GM23338 (cell line): ENCODE measurements around the gene CASK. TPM values are rescaled to one million over a fixed set of nuclear protein-coding genes. Genes with fewer than 3 reads are reported as not detected.

Experiments used
- ATAC-seq: fragments of 200-7000 bp; cut with Tn5 transposase; 3 replicates; pipeline ENCODE4 v1.9.1; 2020
- DNase-seq: peaks from one replicate; pipeline ENCODE4 v3.0.0-alpha.2; 2015; ENCODE audit warnings: low spot score
- H2AFZ ChIP-seq: fragments of 200-600 bp; sonication (generic); 2 replicates; pipeline ENCODE4 v1.8.0; 2016; ENCODE audit warnings: antibody characterized with exemption, mild to moderate bottlenecking, moderate library complexity
- H3F3A ChIP-seq: fragments of 200-600 bp; sonication (generic); replicated peaks from 2 replicates; pipeline ENCODE4 v1.8.0; 2017; ENCODE audit warnings: antibody characterized with exemption, mixed run types, low read depth
- H3K27ac ChIP-seq: fragments of 200-600 bp; sonication (generic); 2 replicates; pipeline ENCODE4 v1.6.1; 2016; ENCODE audit warnings: low read depth
- H3K27me3 ChIP-seq: fragments of 200-600 bp; sonication (generic); 2 replicates; pipeline ENCODE4 v1.8.0; 2016; ENCODE audit warnings: mild to moderate bottlenecking, mixed run types, moderate library complexity; ENCODE audit not compliant: insufficient read depth
- H3K36me3 ChIP-seq: fragments of 200-600 bp; sonication (generic); 2 replicates; pipeline ENCODE4 v1.8.0; 2016; ENCODE audit warnings: mild to moderate bottlenecking; ENCODE audit not compliant: insufficient read depth
- H3K4me1 ChIP-seq: fragments of 200-600 bp; sonication (generic); 2 replicates; pipeline ENCODE4 v1.8.0; 2016; ENCODE audit warnings: mild to moderate bottlenecking, moderate library complexity; ENCODE audit not compliant: insufficient read depth
- H3K4me2 ChIP-seq: fragments of 200-600 bp; sonication (generic); 2 replicates; pipeline ENCODE4 v1.7.1; 2017; ENCODE audit warnings: mixed run types
- H3K4me3 ChIP-seq: fragments of 200-600 bp; sonication (generic); 2 replicates; pipeline ENCODE4 v1.6.1; 2016; ENCODE audit warnings: mixed run types
- H3K79me2 ChIP-seq: fragments of 200-600 bp; sonication (generic); replicated peaks from 2 replicates; pipeline ENCODE4 v1.8.0; 2017; ENCODE audit warnings: mild to moderate bottlenecking; ENCODE audit not compliant: insufficient read depth
- H3K9me2 ChIP-seq: fragments of 200-600 bp; sonication (generic); 2 replicates; pipeline ENCODE4 v1.8.0; 2017; ENCODE audit not compliant: insufficient read depth
- H4K20me1 ChIP-seq: fragments of 200-600 bp; sonication (generic); replicated peaks from 2 replicates; pipeline ENCODE4 v1.8.0; 2017; ENCODE audit warnings: mild to moderate bottlenecking; ENCODE audit not compliant: insufficient read depth
- H3K27ac Mint-ChIP-seq: 2 replicates; pipeline ENCODE4 v1.8.0; 2020; ENCODE audit warnings: inconsistent platforms, mild to moderate bottlenecking, moderate library complexity, mixed read lengths
- H3K27me3 Mint-ChIP-seq: 3 replicates; pipeline ENCODE4 v1.8.0; 2022; ENCODE audit warnings: low read depth, mild to moderate bottlenecking, moderate library complexity, mixed read lengths, inconsistent platforms; ENCODE audit not compliant: insufficient read depth, poor library complexity
- H3K36me3 Mint-ChIP-seq: 3 replicates; pipeline ENCODE4 v1.8.0; 2021; ENCODE audit warnings: low read depth, mild to moderate bottlenecking, inconsistent platforms, moderate library complexity, mixed read lengths
- H3K4me1 Mint-ChIP-seq: 3 replicates; pipeline ENCODE4 v1.8.0; 2020; ENCODE audit warnings: mild to moderate bottlenecking, inconsistent platforms, mixed read lengths
- H3K4me3 Mint-ChIP-seq: 3 replicates; pipeline ENCODE4 v1.8.0; 2021; ENCODE audit warnings: moderate library complexity, mild to moderate bottlenecking, inconsistent platforms, mixed read lengths
- H3K9me3 Mint-ChIP-seq: 3 replicates; pipeline ENCODE4 v1.8.0; 2020; ENCODE audit warnings: moderate library complexity, mild to moderate bottlenecking, inconsistent platforms, mixed read lengths
- CREB1 ChIP-seq: fragments of 250-450 bp; sonication (Bioruptor Pico); IDR thresholded peaks from 2 replicates; pipeline ENCODE4 v1.5.0; 2020; ENCODE audit warnings: low read depth, mild to moderate bottlenecking, moderate library complexity
- EZH2phosphoT487 ChIP-seq: fragments of 200-600 bp; sonication (generic); IDR thresholded peaks from one replicate; pipeline ENCODE4 v1.8.1; 2018; ENCODE audit warnings: antibody characterized with exemption; ENCODE audit not compliant: unreplicated experiment
- POLR2AphosphoS5 ChIP-seq: IDR thresholded peaks from 2 replicates; pipeline ENCODE4 v1.6.1; 2016; ENCODE audit warnings: antibody characterized with exemption, low read depth
- ZNF114 ChIP-seq: fragments of 250-450 bp; sonication (Bioruptor Pico); IDR thresholded peaks from 2 replicates; pipeline ENCODE4 v1.5.0; 2020; ENCODE audit warnings: mild to moderate bottlenecking, moderate library complexity
- polyA plus RNA-seq: library from polyadenylated mRNA; unstranded; fragments of >200 nt; fragmentation: Nextera tagmentation; extraction: Ambion mirVana; gene quantifications from 2 replicates; pipeline ENCODE4 v1.2.1, GENCODE V29; 2016
- total RNA-seq: library from RNA; depleted of rRNA; stranded (reverse); fragments of >200 nt; shearing (Covaris generic); gene quantifications from 2 replicates; pipeline ENCODE4 v1.2.3, GENCODE V29; 2014
- TF ChIP-seq, protein P1 (sequence below): fragments of 250-450 bp; sonication (Bioruptor Pico); IDR thresholded peaks from 2 replicates; pipeline ENCODE4 v1.5.0; 2020; ENCODE audit warnings: mild to moderate bottlenecking, moderate library complexity
- TF ChIP-seq, protein P2 (sequence below), 2 experiments: fragments of 200-600 bp in 1 of 2; sonication (generic) in 1 of 2; conservative IDR thresholded peaks; 2 replicates each; pipeline versions ENCODE4 v1.5.1 to v1.6.1; 2016 to 2017; ENCODE audit warnings: antibody characterized with exemption in 2 of 2, low read depth in 2 of 2, mild to moderate bottlenecking in 2 of 2, moderate library complexity in 1 of 2

CASK gene
- total and polyA plus RNA-seq, 2 experiments from 2014 or later, result 15.3 to 44.4 TPM

DNA sequence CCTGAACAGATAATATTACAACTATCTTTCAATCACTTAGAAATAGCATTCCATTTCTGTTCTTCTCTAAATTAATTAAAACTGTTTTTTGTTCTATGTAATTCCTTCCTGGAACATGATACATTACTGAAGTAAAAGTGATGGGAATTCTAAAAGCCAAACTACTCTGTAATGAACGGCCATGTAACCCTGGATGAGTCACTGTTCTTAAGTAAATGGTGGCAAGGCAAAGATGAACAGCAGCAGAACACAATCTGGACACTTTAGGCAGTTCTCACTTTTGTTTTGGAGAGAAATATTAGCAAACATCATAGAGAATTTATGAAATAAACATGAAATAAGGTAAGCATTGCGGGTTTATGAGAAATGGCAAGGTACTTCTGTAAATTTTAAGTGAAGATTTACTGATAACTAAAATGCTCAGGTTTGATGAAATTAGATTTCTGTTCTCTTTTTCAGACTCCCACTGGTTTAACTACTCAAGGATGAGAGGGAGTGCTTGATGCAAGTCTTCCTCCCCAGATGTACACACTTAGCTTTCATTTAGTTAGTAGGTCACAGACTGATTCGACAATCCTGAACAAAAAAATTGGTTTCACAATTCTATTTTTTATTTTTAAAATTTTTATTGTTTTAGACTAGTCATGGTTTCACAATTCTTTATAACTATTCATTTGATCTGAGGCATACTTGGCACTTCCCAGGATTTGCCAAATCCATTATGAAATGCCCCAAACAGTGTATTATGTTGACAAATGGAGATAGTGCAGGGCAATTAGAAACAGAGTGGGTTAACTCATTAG is 200.3 kb downstream of the CASK start:
- H3K9me2 ChIP-seq, result no peaks in the 10 kb centered on the region
- no peaks in the 10 kb centered on the region for H3K4me1 ChIP-seq
- Mint-ChIP-seq H3K4me1 (no peaks in the 10 kb centered on the region), H3K27me3 (peaks cover 4% of the 10 kb centered on the region), H3K4me3 (no peak overlapping the region), H3K9me3 (peaks cover 22% of the 10 kb centered on the region), H3K27ac (no peak overlapping the region), H3K36me3 (peaks cover 35% of the 10 kb centered on the region)
- H3K27ac ChIP-seq, result no peak overlapping the region
- no peaks in the 10 kb centered on the region for H3F3A ChIP-seq
- TF ChIP-seq POLR2AphosphoS5 (no peak), CREB1 (CRISPR knock-in tag) (no peak), EZH2phosphoT487 (no peak)
- TF ChIP-seq, protein P1, sequence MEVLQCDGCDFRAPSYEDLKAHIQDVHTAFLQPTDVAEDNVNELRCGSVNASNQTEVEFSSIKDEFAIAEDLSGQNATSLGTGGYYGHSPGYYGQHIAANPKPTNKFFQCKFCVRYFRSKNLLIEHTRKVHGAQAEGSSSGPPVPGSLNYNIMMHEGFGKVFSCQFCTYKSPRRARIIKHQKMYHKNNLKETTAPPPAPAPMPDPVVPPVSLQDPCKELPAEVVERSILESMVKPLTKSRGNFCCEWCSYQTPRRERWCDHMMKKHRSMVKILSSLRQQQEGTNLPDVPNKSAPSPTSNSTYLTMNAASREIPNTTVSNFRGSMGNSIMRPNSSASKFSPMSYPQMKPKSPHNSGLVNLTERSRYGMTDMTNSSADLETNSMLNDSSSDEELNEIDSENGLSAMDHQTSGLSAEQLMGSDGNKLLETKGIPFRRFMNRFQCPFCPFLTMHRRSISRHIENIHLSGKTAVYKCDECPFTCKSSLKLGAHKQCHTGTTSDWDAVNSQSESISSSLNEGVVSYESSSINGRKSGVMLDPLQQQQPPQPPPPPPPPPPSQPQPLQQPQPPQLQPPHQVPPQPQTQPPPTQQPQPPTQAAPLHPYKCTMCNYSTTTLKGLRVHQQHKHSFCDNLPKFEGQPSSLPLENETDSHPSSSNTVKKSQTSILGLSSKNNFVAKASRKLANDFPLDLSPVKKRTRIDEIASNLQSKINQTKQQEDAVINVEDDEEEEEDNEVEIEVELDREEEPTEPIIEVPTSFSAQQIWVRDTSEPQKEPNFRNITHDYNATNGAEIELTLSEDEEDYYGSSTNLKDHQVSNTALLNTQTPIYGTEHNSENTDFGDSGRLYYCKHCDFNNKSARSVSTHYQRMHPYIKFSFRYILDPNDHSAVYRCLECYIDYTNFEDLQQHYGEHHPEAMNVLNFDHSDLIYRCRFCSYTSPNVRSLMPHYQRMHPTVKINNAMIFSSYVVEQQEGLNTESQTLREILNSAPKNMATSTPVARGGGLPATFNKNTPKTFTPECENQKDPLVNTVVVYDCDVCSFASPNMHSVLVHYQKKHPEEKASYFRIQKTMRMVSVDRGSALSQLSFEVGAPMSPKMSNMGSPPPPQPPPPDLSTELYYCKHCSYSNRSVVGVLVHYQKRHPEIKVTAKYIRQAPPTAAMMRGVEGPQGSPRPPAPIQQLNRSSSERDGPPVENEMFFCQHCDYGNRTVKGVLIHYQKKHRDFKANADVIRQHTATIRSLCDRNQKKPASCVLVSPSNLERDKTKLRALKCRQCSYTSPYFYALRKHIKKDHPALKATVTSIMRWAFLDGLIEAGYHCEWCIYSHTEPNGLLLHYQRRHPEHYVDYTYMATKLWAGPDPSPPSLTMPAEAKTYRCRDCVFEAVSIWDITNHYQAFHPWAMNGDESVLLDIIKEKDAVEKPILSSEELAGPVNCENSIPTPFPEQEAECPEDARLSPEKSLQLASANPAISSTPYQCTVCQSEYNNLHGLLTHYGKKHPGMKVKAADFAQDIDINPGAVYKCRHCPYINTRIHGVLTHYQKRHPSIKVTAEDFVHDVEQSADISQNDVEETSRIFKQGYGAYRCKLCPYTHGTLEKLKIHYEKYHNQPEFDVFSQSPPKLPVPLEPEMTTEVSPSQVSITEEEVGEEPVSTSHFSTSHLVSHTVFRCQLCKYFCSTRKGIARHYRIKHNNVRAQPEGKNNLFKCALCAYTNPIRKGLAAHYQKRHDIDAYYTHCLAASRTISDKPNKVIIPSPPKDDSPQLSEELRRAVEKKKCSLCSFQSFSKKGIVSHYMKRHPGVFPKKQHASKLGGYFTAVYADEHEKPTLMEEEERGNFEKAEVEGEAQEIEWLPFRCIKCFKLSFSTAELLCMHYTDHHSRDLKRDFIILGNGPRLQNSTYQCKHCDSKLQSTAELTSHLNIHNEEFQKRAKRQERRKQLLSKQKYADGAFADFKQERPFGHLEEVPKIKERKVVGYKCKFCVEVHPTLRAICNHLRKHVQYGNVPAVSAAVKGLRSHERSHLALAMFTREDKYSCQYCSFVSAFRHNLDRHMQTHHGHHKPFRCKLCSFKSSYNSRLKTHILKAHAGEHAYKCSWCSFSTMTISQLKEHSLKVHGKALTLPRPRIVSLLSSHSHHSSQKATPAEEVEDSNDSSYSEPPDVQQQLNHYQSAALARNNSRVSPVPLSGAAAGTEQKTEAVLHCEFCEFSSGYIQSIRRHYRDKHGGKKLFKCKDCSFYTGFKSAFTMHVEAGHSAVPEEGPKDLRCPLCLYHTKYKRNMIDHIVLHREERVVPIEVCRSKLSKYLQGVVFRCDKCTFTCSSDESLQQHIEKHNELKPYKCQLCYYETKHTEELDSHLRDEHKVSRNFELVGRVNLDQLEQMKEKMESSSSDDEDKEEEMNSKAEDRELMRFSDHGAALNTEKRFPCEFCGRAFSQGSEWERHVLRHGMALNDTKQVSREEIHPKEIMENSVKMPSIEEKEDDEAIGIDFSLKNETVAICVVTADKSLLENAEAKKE, result no peak
- ATAC-seq (no peak), DNase-seq (no peak)
- H3K36me3 ChIP-seq, result no peaks in the 10 kb centered on the region
- H2AFZ ChIP-seq, result no peak overlapping the region
- no peak overlapping the region for H3K4me3 ChIP-seq
- no peaks in the 10 kb centered on the region for H4K20me1 ChIP-seq
- no peaks in the 10 kb centered on the region for H3K27me3 ChIP-seq
- no peak overlapping the region for H3K4me2 ChIP-seq
- H3K79me2 ChIP-seq, result no peaks in the 10 kb centered on the region

DNA sequence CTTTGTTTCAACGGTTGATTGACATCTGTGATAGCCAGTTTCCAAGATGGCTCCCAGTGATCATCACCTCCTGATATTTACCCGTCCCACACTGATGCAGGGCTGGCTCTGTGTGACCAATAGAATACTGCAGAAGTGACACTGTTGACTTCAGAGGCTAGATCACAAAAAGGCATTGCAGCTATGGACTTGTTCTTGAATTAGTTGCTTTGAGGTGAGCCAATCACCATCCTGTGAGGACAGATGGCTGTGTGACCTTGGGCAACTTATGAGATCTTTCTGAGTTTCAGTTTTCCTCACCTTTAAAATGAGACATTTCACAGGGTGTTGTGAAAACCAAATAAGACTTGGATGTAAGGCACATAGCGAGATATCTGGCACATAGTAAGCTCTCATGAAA is 201.1 kb downstream of the CASK start:
- Histone ChIP-seq H3K27me3 (no peaks in the 10 kb centered on the region), H3K36me3 (no peaks in the 10 kb centered on the region), H3K4me1 (no peaks in the 10 kb centered on the region), H3K4me2 (no peak overlapping the region), H3K27ac (no peak overlapping the region), H3K9me2 (no peaks in the 10 kb centered on the region), H3F3A (no peaks in the 10 kb centered on the region), H3K79me2 (no peaks in the 10 kb centered on the region), H2AFZ (no peak overlapping the region), H3K4me3 (no peak overlapping the region), H4K20me1 (no peaks in the 10 kb centered on the region)
- H3K27me3 Mint-ChIP-seq, result peaks cover 4% of the 10 kb centered on the region
- no peak overlapping the region for H3K27ac Mint-ChIP-seq
- no peak for DNase-seq
- ATAC-seq, result no peak
- peaks cover 28% of the 10 kb centered on the region for H3K9me3 Mint-ChIP-seq
- no peaks in the 10 kb centered on the region for H3K4me1 Mint-ChIP-seq
- no peak overlapping the region for H3K4me3 Mint-ChIP-seq
- H3K36me3 Mint-ChIP-seq, result peaks cover 40% of the 10 kb centered on the region
- TF ChIP-seq ZNF114 (CRISPR knock-in tag), result no peak
- TF ChIP-seq, protein P2, sequence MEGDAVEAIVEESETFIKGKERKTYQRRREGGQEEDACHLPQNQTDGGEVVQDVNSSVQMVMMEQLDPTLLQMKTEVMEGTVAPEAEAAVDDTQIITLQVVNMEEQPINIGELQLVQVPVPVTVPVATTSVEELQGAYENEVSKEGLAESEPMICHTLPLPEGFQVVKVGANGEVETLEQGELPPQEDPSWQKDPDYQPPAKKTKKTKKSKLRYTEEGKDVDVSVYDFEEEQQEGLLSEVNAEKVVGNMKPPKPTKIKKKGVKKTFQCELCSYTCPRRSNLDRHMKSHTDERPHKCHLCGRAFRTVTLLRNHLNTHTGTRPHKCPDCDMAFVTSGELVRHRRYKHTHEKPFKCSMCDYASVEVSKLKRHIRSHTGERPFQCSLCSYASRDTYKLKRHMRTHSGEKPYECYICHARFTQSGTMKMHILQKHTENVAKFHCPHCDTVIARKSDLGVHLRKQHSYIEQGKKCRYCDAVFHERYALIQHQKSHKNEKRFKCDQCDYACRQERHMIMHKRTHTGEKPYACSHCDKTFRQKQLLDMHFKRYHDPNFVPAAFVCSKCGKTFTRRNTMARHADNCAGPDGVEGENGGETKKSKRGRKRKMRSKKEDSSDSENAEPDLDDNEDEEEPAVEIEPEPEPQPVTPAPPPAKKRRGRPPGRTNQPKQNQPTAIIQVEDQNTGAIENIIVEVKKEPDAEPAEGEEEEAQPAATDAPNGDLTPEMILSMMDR (conservative IDR thresholded peaks at IDR 0.05; ENCODE audit: low read depth in 2 of 2), result no peak
